ENCODE measurements around the gene TMEM63C.

- TF ChIP-seq RARB (CRISPR knock-in tag; IDR thresholded peaks at IDR 0.05): no peak
- no peak for TF ChIP-seq OSR1 (CRISPR knock-in tag; IDR thresholded peaks at IDR 0.05)
- TF ChIP-seq ISL1 (CRISPR knock-in tag; IDR thresholded peaks at IDR 0.05): no peak
- TF ChIP-seq ZFP30 (CRISPR knock-in tag; IDR thresholded peaks at IDR 0.05): no peak
- TF ChIP-seq TOX (CRISPR knock-in tag; IDR thresholded peaks at IDR 0.05; ENCODE audit: borderline replicate concordance): no peak
- no peak for TF ChIP-seq CREB5 (CRISPR knock-in tag; IDR thresholded peaks at IDR 0.05; ENCODE audit: low read depth)
- TF ChIP-seq ZFP3 (CRISPR knock-in tag; IDR thresholded peaks at IDR 0.05): no peak
Observed at GRCh38 chr14:77272261-77272660, 90.7 kb downstream of the TMEM63C start.
